ENCODE data around the gene GTF2IRD2. TPM values are rescaled to one million over a fixed set of nuclear protein-coding genes. Genes with fewer than 3 reads are reported as not detected.
"Not testable (repeated sequence)": the region's sequence is repeated elsewhere in the genome, so short reads cannot be mapped to it uniquely, and the experiment has no call there.

The GTF2IRD2 gene
- total and polyA plus RNA-seq, 2 of the 4 experiments (the other 2 are of a cell fraction): 2.9 to 5.2 TPM

DNA sequence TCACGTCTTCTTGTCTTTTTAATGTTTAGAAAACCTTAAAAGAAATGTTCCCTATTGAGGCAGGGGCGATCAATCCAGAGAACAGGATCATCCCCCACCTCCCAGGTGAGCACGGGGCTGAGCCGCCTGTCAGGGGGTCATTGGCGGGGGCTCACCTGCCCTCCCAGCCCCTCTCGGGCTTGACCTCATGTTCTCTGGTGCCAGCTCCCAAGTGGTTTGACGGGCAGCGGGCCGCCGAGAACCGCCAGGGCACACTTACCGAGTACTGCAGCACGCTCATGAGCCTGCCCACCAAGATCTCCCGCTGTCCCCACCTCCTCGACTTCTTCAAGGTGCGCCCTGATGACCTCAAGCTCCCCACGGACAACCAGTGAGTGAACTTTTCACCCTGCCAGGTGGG lies 72.4 kb downstream of the GTF2IRD2 start:
- no CpG with 5 or more reads among the region's 17 CpGs for WGBS, 2 experiments (ENCODE audit: extremely low coverage in 2 of 2, insufficient read length in 1 of 2)
- H3K23ac ChIP-seq (ENCODE audit: low read depth, low read length); H2BK15ac ChIP-seq (ENCODE audit: low read depth, low read length); intact Hi-C loops (cut with micrococcal nuclease); H4K20me1 ChIP-seq (ENCODE audit: insufficient read depth, low read length); H3K27me3 ChIP-seq (ENCODE audit: control insufficient read depth, insufficient read depth, low read length); H4K8ac ChIP-seq (ENCODE audit: low read depth in 2 of 2, low read length in 2 of 2); in situ Hi-C loops (cut with MboI; ENCODE audit: low sequenced_read_pairs); BruUV-seq (replicated peaks); H2AFZ ChIP-seq (replicated peaks; ENCODE audit: low read length, poor library complexity); H3K14ac ChIP-seq (replicated peaks; ENCODE audit: low read depth, low read length); dilution Hi-C loops (cut with HindIII; ENCODE audit: low sequenced_read_pairs, unreplicated experiment); H4K5ac ChIP-seq (ENCODE audit: low read depth, low read length); H3K4me1 ChIP-seq (ENCODE audit: control insufficient read depth, insufficient read depth, low read length); DNase-seq; H3K9me3 ChIP-seq (ENCODE audit: control insufficient read depth, insufficient read depth, low read length); H3K4me2 ChIP-seq (ENCODE audit: low read depth, low read length); H3K27ac ChIP-seq (ENCODE audit: insufficient read depth, low read length); H3K9ac ChIP-seq (ENCODE audit: low read depth, low read length); H2BK120ac ChIP-seq (ENCODE audit: low read depth, low read length); H2BK20ac ChIP-seq (ENCODE audit: low read depth, low read length); H3K9me1 ChIP-seq (ENCODE audit: insufficient read depth, low read length); CTCF ChIA-PET; H3K4me3 ChIP-seq (ENCODE audit: insufficient read depth, low read depth, low read length); H3K56ac ChIP-seq (ENCODE audit: extremely low read depth, insufficient read depth, low read length); H4K91ac ChIP-seq (ENCODE audit: insufficient read depth, low read depth, low read length); H2AK9ac ChIP-seq (replicated peaks; ENCODE audit: low read depth, low read length, poor library complexity); H3K4ac ChIP-seq (ENCODE audit: low read depth, low read length); H3K79me1 ChIP-seq (ENCODE audit: low read depth in 1 of 2, low read length in 2 of 2); H3K36me3 ChIP-seq (ENCODE audit: control insufficient read depth, insufficient read depth, low read length); H2BK5ac ChIP-seq (ENCODE audit: low read depth, low read length, poor library complexity, severe bottlenecking); POLR2A ChIA-PET (ENCODE audit: unreplicated experiment); H3K18ac ChIP-seq (ENCODE audit: low read depth, low read length); H2AK5ac ChIP-seq (ENCODE audit: low read depth, low read length); ATAC-seq (ENCODE audit: low read depth): not testable (repeated sequence)

DNA sequence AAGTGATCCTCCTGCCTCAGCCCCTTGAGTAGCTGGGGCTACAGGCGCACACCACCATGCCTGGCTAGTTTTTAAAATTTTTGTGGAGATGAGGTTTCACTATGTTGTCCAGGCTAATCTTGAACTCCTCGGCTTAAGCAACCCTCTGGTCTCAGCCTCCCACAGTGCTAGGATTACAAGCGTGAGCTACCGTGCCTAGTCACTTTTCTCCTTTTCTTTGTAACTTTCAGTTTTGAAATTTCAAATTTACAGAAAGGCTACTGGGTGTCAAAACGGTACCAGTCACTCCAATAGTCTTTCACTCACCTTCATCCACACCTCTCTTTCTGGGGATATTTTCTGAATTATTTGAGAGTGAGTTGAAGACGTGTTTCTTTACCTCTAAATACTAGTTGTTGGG lies 76.3 kb downstream of the GTF2IRD2 start:
- H3K14ac ChIP-seq (replicated peaks; ENCODE audit: low read depth, low read length); H4K5ac ChIP-seq (ENCODE audit: low read depth, low read length); H2BK20ac ChIP-seq (ENCODE audit: low read depth, low read length); H3K9ac ChIP-seq (ENCODE audit: low read depth, low read length); H2AK5ac ChIP-seq (ENCODE audit: low read depth, low read length); H3K4me2 ChIP-seq (ENCODE audit: low read depth, low read length); H3K27me3 ChIP-seq (ENCODE audit: control insufficient read depth, insufficient read depth, low read length); H4K8ac ChIP-seq (ENCODE audit: low read depth in 2 of 2, low read length in 2 of 2); H3K79me1 ChIP-seq (ENCODE audit: low read depth in 1 of 2, low read length in 2 of 2); in situ Hi-C loops (cut with MboI; ENCODE audit: low sequenced_read_pairs); H3K4me3 ChIP-seq (ENCODE audit: insufficient read depth, low read depth, low read length); H3K18ac ChIP-seq (ENCODE audit: low read depth, low read length); H3K36me3 ChIP-seq (ENCODE audit: control insufficient read depth, insufficient read depth, low read length); H3K4ac ChIP-seq (ENCODE audit: low read depth, low read length); ATAC-seq (ENCODE audit: low read depth); H3K27ac ChIP-seq (ENCODE audit: insufficient read depth, low read length); H2BK15ac ChIP-seq (ENCODE audit: low read depth, low read length); BruUV-seq (replicated peaks); H2AFZ ChIP-seq (replicated peaks; ENCODE audit: low read length, poor library complexity); H4K91ac ChIP-seq (ENCODE audit: insufficient read depth, low read depth, low read length); H2BK120ac ChIP-seq (ENCODE audit: low read depth, low read length); H3K56ac ChIP-seq (ENCODE audit: extremely low read depth, insufficient read depth, low read length); intact Hi-C loops (cut with micrococcal nuclease); H3K23ac ChIP-seq (ENCODE audit: low read depth, low read length); H3K9me3 ChIP-seq (ENCODE audit: control insufficient read depth, insufficient read depth, low read length); H2AK9ac ChIP-seq (replicated peaks; ENCODE audit: low read depth, low read length, poor library complexity); H3K9me1 ChIP-seq (ENCODE audit: insufficient read depth, low read length); H2BK5ac ChIP-seq (ENCODE audit: low read depth, low read length, poor library complexity, severe bottlenecking); dilution Hi-C loops (cut with HindIII; ENCODE audit: low sequenced_read_pairs, unreplicated experiment); H4K20me1 ChIP-seq (ENCODE audit: insufficient read depth, low read length); H3K4me1 ChIP-seq (ENCODE audit: control insufficient read depth, insufficient read depth, low read length); DNase-seq; CTCF ChIA-PET; POLR2A ChIA-PET (ENCODE audit: unreplicated experiment): not testable (repeated sequence)
- no CpG with 5 or more reads among the region's 6 CpGs for WGBS, 2 experiments (ENCODE audit: extremely low coverage in 2 of 2, insufficient read length in 1 of 2)
